Measurements from ENCODE around the gene ICA1. TPM values are rescaled to one million over a fixed set of nuclear protein-coding genes. Genes with fewer than 3 reads are reported as not detected.

The ICA1 gene
- total RNA-seq, 1 donor = 4.3 TPM

- TF ChIP-seq CTCF (IDR thresholded peaks at IDR 0.05; ENCODE audit: insufficient read depth, low read depth, low read length) = no peak
- no peak overlapping the region for H3K4me3 ChIP-seq (ENCODE audit: low read depth, low read length)
- no peak for DNase-seq (ENCODE audit: low read depth)
These were observed 22.0 kb upstream of the ICA1 start for GRCh38 chr7:8283968-8284367.

GRCh38 chr7:8282871-8283270 lies 20.9 kb upstream of the ICA1 start:
- no peak overlapping the region for H3K4me3 ChIP-seq (ENCODE audit: low read depth, low read length)
- no peak for TF ChIP-seq CTCF (IDR thresholded peaks at IDR 0.05; ENCODE audit: insufficient read depth, low read depth, low read length)
- no peak for DNase-seq (ENCODE audit: low read depth)

- H3K4me3 ChIP-seq (ENCODE audit: low read depth, low read length) = no peak overlapping the region
- no peak for TF ChIP-seq CTCF (IDR thresholded peaks at IDR 0.05; ENCODE audit: insufficient read depth, low read depth, low read length)
- no peak for DNase-seq (ENCODE audit: low read depth)
These were observed 20.2 kb upstream of the ICA1 start for GRCh38 chr7:8282162-8282561.

DNA sequence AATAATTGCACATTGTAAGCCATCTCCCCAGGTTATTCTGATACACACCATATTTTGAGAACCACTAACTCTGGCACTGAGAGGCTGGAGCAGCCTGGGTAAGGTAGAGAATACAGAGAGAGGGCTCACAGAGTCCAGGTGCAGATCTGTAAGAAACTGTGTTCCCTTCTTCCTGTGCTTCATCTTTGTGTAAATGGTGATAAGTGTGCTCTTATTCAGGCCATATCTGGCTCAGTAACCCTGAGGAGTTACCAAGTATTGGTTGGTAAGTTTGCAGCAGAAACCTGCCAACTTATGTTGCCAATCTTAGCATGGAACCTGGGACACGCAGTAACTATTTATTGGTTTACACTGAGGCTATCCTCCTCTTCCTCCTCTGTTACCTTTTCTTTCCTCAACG lies 16.2 kb upstream of the ICA1 start:
- H3K4me3 ChIP-seq (ENCODE audit: low read depth, low read length) = no peak overlapping the region
- TF ChIP-seq CTCF (IDR thresholded peaks at IDR 0.05; ENCODE audit: insufficient read depth, low read depth, low read length) = no peak
- DNase-seq (ENCODE audit: low read depth) = no peak

DNA sequence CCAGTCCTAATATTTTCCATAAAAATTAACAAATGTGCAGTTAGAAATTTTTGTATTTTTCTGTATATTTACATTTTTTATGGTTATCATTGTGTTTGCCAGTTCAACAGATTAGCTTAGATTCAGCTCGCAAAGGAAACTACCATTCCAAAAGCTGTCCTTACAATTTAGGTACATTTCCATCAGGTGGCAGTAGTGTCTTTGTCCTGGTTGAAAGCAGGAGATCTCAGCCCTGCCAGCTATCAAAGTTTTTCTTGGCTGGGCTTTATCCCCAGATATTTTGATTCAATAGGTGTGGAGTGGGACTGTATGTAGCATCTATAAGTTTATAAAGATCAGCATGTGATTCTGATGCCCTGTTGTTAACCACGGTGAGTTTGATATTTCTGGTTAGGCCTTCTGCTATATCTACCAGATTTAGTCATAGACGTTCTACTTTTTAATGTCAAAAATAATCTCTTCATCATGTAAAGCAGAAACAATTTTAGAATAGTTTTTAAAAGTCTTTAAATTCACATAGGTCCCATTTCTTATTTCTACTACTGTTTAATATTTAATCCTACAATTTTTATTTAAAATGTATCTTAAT lies 15.5 kb upstream of the ICA1 start:
- DNase-seq (ENCODE audit: low read depth) = no peak

DNA sequence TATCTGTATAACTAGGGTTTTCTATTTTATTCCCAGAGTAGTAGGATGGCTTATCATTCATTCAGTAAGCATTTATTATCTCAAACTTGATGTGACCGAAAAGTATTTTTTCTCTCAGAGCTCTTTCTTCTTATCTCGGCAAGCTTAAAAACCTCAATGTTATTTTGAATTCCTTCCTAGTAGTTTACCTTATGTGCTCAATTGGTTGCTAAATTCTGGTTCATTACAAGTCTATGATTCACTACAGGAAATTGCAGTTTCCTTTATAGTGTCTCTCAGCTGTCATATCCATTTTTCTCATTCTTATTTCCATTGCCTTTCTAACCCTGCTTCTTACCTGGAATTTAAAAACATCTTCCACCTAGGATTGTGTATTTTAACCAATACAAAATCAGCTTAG lies 12.6 kb upstream of the ICA1 start:
- TF ChIP-seq CTCF (IDR thresholded peaks at IDR 0.05; ENCODE audit: insufficient read depth, low read depth, low read length) = no peak
- no peak overlapping the region for H3K4me3 ChIP-seq (ENCODE audit: low read depth, low read length)
- DNase-seq (ENCODE audit: low read depth) = no peak

More for the DNA sequence above, 15.5 kb upstream of the ICA1 start:
- TF ChIP-seq CTCF (IDR thresholded peaks at IDR 0.05; ENCODE audit: insufficient read depth, low read depth, low read length) = peak; percentile 12
- no peak overlapping the region for H3K4me3 ChIP-seq (ENCODE audit: low read depth, low read length)

DNA sequence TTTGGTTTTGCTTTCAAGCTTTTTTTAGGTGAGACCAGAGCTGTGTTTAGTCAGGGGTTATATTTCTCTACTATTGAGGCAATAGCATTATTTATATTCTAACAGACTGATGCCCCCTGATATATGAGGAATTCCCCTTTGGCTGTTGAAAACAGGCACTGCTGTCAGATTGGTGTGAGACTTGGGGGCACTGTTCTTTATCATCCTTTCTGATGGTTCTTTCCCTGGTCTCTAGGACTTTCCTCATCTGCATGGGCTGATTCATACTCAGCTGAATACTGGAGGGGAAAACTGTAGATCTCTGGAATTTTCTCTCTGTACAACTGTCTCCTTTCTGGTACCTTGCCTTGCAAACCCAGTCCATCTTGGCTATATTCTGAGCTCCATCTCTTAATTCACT lies 10.0 kb upstream of the ICA1 start:
- no peak for TF ChIP-seq CTCF (IDR thresholded peaks at IDR 0.05; ENCODE audit: insufficient read depth, low read depth, low read length)
- H3K4me3 ChIP-seq (ENCODE audit: low read depth, low read length) = no peak overlapping the region
- no peak for DNase-seq (ENCODE audit: low read depth)
